MCF 10A (cell line): ENCODE data around the gene NR5A1. TPM values are rescaled to one million over a fixed set of nuclear protein-coding genes. Genes with fewer than 3 reads are reported as not detected.

Source experiments
- BruUV-seq: library from RNA; stranded (reverse); fragments of 400-500 nt; replicated peaks from 2 replicates; lab custom pipeline; 2021; lab: Mats Ljungman, UMichigan
- CTCF ChIA-PET: fragments of 300-600 bp; sonication (Branson Sonifier 250); formaldehyde crosslinking; extraction: SDS; loops from one replicate; lab custom pipeline; 2021; ENCODE audit warnings: antibody characterized with exemption, inconsistent platforms; lab: Yijun Ruan, JAX
- POLR2A ChIA-PET: fragments of 300-600, 350-650 bp; sonication (Branson Sonifier 250); formaldehyde crosslinking; extraction: SDS; loops from one replicate; lab custom pipeline; 2020; ENCODE audit warnings: antibody characterized with exemption, inconsistent platforms; lab: Yijun Ruan, JAX
- DNase-seq: peaks from one replicate; pipeline ENCODE4 v3.0.0-alpha.2; 2018; ENCODE audit not compliant: unreplicated experiment
- H3K27ac Mint-ChIP-seq: one replicate; pipeline ENCODE4 v1.8.0; 2022; ENCODE audit warnings: mild to moderate bottlenecking, low read depth, mixed read lengths; ENCODE audit not compliant: unreplicated experiment
- H3K27me3 Mint-ChIP-seq: one replicate; pipeline ENCODE4 v1.8.0; 2022; ENCODE audit warnings: mixed read lengths; ENCODE audit not compliant: insufficient read depth, unreplicated experiment
- H3K36me3 Mint-ChIP-seq: one replicate; pipeline ENCODE4 v1.8.0; 2022; ENCODE audit warnings: mild to moderate bottlenecking, moderate library complexity, mixed read lengths; ENCODE audit not compliant: insufficient read depth, unreplicated experiment
- H3K4me1 Mint-ChIP-seq: one replicate; pipeline ENCODE4 v1.8.0; 2022; ENCODE audit warnings: mixed read lengths; ENCODE audit not compliant: insufficient read depth, unreplicated experiment
- H3K4me3 Mint-ChIP-seq: one replicate; pipeline ENCODE4 v1.8.0; 2022; ENCODE audit warnings: mild to moderate bottlenecking, moderate library complexity, mixed read lengths; ENCODE audit not compliant: unreplicated experiment
- H3K9me3 Mint-ChIP-seq: one replicate; pipeline ENCODE4 v1.8.0; 2022; ENCODE audit warnings: mixed read lengths; ENCODE audit not compliant: unreplicated experiment
- intact Hi-C: fragments of 100-400 bp; cut with micrococcal nuclease; formaldehyde crosslinking; loops from 2 replicates; pipeline ENCODE4 v1.14.1; 2022
- total RNA-seq: library from RNA; stranded (reverse); gene quantifications from 2 replicates; pipeline ENCODE4 v1.2.3, GENCODE V29; 2022
- TF ChIP-seq, protein P1 (sequence below): fragments of 200-600 bp; IDR thresholded peaks from one replicate; pipeline ENCODE4 v1.8.0; 2022; ENCODE audit warnings: antibody characterized with exemption, mild to moderate bottlenecking; ENCODE audit not compliant: unreplicated experiment

The NR5A1 gene
- total RNA-seq, 1 experiment from 2014 or later = not detected

GRCh38 chr9:124453586-124454191, 53.5 kb downstream of the NR5A1 start:
- no peaks in the 10 kb centered on the region for H3K4me1 Mint-ChIP-seq
- TF ChIP-seq, protein P1, sequence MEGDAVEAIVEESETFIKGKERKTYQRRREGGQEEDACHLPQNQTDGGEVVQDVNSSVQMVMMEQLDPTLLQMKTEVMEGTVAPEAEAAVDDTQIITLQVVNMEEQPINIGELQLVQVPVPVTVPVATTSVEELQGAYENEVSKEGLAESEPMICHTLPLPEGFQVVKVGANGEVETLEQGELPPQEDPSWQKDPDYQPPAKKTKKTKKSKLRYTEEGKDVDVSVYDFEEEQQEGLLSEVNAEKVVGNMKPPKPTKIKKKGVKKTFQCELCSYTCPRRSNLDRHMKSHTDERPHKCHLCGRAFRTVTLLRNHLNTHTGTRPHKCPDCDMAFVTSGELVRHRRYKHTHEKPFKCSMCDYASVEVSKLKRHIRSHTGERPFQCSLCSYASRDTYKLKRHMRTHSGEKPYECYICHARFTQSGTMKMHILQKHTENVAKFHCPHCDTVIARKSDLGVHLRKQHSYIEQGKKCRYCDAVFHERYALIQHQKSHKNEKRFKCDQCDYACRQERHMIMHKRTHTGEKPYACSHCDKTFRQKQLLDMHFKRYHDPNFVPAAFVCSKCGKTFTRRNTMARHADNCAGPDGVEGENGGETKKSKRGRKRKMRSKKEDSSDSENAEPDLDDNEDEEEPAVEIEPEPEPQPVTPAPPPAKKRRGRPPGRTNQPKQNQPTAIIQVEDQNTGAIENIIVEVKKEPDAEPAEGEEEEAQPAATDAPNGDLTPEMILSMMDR = no peak
- POLR2A ChIA-PET = no interaction called here
- H3K36me3 Mint-ChIP-seq = no peaks in the 10 kb centered on the region
- intact Hi-C loops = no loop called here
- BruUV-seq = no TSS peak
- DNase-seq = no peak
- CTCF ChIA-PET = no interaction called here
- H3K9me3 Mint-ChIP-seq = no peaks in the 10 kb centered on the region
- no peak overlapping the region for H3K27ac Mint-ChIP-seq
- no peak overlapping the region for H3K4me3 Mint-ChIP-seq
- no peaks in the 10 kb centered on the region for H3K27me3 Mint-ChIP-seq

DNA sequence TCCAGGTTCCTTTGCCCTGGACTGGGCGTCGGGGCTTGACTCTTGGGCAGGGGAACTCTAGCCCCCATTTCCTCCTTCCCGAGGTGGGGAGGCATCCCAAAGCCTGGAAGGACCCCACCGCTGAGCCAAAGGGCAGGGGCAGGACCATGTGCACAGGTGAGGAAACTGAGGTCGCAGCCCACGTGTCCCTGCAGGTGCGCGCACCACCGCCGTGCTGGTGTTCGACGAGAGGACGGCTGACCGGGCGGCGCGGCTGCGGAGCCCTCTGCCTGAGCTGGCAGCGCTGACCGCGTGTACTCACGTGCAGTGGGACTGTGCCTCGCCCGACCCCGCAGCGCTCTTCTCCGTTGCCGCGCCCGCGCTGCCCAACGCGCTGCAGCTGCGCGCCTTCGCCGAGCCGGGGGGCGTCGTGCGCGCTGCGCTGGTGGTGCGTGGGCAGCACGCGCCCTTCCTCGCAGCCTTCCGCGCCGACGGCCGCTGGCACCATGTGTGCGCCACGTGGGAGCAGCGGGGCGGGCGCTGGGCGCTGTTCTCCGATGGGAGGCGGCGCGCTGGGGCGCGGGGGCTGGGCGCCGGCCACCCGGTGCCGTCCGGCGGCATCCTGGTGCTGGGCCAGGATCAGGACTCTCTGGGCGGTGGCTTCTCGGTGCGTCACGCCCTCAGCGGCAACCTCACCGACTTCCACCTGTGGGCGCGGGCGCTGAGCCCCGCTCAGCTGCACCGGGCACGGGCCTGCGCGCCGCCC, 54.2 kb downstream of the NR5A1 start:
- POLR2A ChIA-PET = no interaction called here
- H3K27me3 Mint-ChIP-seq = no peaks in the 10 kb centered on the region
- H3K9me3 Mint-ChIP-seq = no peaks in the 10 kb centered on the region
- no peaks in the 10 kb centered on the region for H3K4me1 Mint-ChIP-seq
- no peak for DNase-seq
- CTCF ChIA-PET = no interaction called here
- no peak overlapping the region for H3K4me3 Mint-ChIP-seq
- TF ChIP-seq, protein P1 = no peak
- intact Hi-C loops = no loop called here
- H3K36me3 Mint-ChIP-seq = no peaks in the 10 kb centered on the region
- no peak overlapping the region for H3K27ac Mint-ChIP-seq
- BruUV-seq = no TSS peak

- TF ChIP-seq, protein P1 = no peak
- H3K4me3 Mint-ChIP-seq = no peak overlapping the region
Observed at GRCh38 chr9:124452326-124452725, 54.9 kb downstream of the NR5A1 start.

DNA sequence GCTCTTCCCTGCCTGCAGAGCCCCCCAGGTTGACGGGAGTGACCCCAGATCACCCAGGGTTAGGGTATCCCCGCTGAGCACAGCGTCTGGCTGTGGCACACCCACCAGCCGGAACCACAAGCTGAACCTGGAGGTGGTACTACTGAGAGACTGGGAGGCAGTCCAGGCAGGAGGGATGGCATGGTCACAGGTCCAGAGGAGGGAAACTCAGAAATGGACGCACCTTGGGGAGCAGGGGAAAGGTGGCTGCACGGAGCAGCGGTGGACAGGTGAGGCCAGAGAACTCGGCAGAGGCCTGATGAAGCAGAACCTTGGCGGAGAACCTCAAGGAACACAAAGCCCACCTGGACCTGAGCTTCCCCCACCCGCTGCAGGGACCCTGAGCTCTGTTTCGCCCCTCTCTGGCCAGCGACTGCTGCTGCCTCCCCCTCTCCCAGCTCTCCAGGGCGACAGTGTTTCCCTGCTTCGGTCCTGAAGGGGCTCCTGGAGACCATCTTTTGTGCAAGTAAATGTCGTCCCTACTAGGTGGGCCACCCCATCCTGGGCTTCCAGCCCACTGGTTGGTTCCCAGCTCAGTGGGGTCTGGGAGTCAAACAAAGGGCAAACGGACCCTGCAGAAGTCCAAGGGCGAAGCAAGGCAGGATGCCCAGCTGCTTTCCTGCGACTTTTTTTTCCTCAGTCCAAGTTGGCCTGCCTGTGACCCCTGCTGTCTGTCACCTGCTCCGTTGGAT, 56.1 kb downstream of the NR5A1 start:
- Mint-ChIP-seq H3K27me3 (no peaks in the 10 kb centered on the region), H3K27ac (no peak overlapping the region), H3K36me3 (no peaks in the 10 kb centered on the region), H3K4me1 (peaks cover 5% of the 10 kb centered on the region), H3K9me3 (no peaks in the 10 kb centered on the region), H3K4me3 (no peak overlapping the region)
- POLR2A ChIA-PET = interaction anchor here (0.6 kb wide), 1 partner anchor 9 kb away, joined by 4 read pairs; no protein-coding TSS in a partner anchor
- DNase-seq = no peak
- CTCF ChIA-PET = interaction anchor here (0.6 kb wide), 1 partner anchor 166 kb away, joined by 4 read pairs; no protein-coding TSS in a partner anchor
- no TSS peak for BruUV-seq
- TF ChIP-seq, protein P1 = no peak
- intact Hi-C loops = no loop called here

More at GRCh38 chr9:124452326-124452725, 54.9 kb downstream of the NR5A1 start:
- intact Hi-C loops = no loop called here
- Mint-ChIP-seq H3K27ac (no peak overlapping the region), H3K9me3 (no peaks in the 10 kb centered on the region), H3K27me3 (no peaks in the 10 kb centered on the region), H3K36me3 (no peaks in the 10 kb centered on the region), H3K4me1 (no peaks in the 10 kb centered on the region)
- POLR2A ChIA-PET = no interaction called here
- no peak for DNase-seq
- CTCF ChIA-PET = no interaction called here
- BruUV-seq = no TSS peak
